GM23338 (cell line): ENCODE data around the gene FREM3. TPM values are rescaled to one million over a fixed set of nuclear protein-coding genes. Genes with fewer than 3 reads are reported as not detected.

Source experiments
- ATAC-seq: fragments of 200-7000 bp; cut with Tn5 transposase; 3 replicates; pipeline ENCODE4 v1.9.1; 2020
- DNase-seq: peaks from one replicate; pipeline ENCODE4 v3.0.0-alpha.2; 2015; ENCODE audit warnings: low spot score
- H2AFZ ChIP-seq: fragments of 200-600 bp; sonication (generic); 2 replicates; pipeline ENCODE4 v1.8.0; 2016; ENCODE audit warnings: antibody characterized with exemption, mild to moderate bottlenecking, moderate library complexity
- H3F3A ChIP-seq: fragments of 200-600 bp; sonication (generic); replicated peaks from 2 replicates; pipeline ENCODE4 v1.8.0; 2017; ENCODE audit warnings: antibody characterized with exemption, mixed run types, low read depth
- H3K27ac ChIP-seq: fragments of 200-600 bp; sonication (generic); 2 replicates; pipeline ENCODE4 v1.6.1; 2016; ENCODE audit warnings: low read depth
- H3K27me3 ChIP-seq: fragments of 200-600 bp; sonication (generic); 2 replicates; pipeline ENCODE4 v1.8.0; 2016; ENCODE audit warnings: mild to moderate bottlenecking, mixed run types, moderate library complexity; ENCODE audit not compliant: insufficient read depth
- H3K36me3 ChIP-seq: fragments of 200-600 bp; sonication (generic); 2 replicates; pipeline ENCODE4 v1.8.0; 2016; ENCODE audit warnings: mild to moderate bottlenecking; ENCODE audit not compliant: insufficient read depth
- H3K4me1 ChIP-seq: fragments of 200-600 bp; sonication (generic); 2 replicates; pipeline ENCODE4 v1.8.0; 2016; ENCODE audit warnings: mild to moderate bottlenecking, moderate library complexity; ENCODE audit not compliant: insufficient read depth
- H3K4me2 ChIP-seq: fragments of 200-600 bp; sonication (generic); 2 replicates; pipeline ENCODE4 v1.7.1; 2017; ENCODE audit warnings: mixed run types
- H3K4me3 ChIP-seq: fragments of 200-600 bp; sonication (generic); 2 replicates; pipeline ENCODE4 v1.6.1; 2016; ENCODE audit warnings: mixed run types
- H3K79me2 ChIP-seq: fragments of 200-600 bp; sonication (generic); replicated peaks from 2 replicates; pipeline ENCODE4 v1.8.0; 2017; ENCODE audit warnings: mild to moderate bottlenecking; ENCODE audit not compliant: insufficient read depth
- H3K9me2 ChIP-seq: fragments of 200-600 bp; sonication (generic); 2 replicates; pipeline ENCODE4 v1.8.0; 2017; ENCODE audit not compliant: insufficient read depth
- H4K20me1 ChIP-seq: fragments of 200-600 bp; sonication (generic); replicated peaks from 2 replicates; pipeline ENCODE4 v1.8.0; 2017; ENCODE audit warnings: mild to moderate bottlenecking; ENCODE audit not compliant: insufficient read depth
- H3K27ac Mint-ChIP-seq: 2 replicates; pipeline ENCODE4 v1.8.0; 2020; ENCODE audit warnings: inconsistent platforms, mild to moderate bottlenecking, moderate library complexity, mixed read lengths
- H3K27me3 Mint-ChIP-seq: 3 replicates; pipeline ENCODE4 v1.8.0; 2022; ENCODE audit warnings: low read depth, mild to moderate bottlenecking, moderate library complexity, mixed read lengths, inconsistent platforms; ENCODE audit not compliant: insufficient read depth, poor library complexity
- H3K36me3 Mint-ChIP-seq: 3 replicates; pipeline ENCODE4 v1.8.0; 2021; ENCODE audit warnings: low read depth, mild to moderate bottlenecking, inconsistent platforms, moderate library complexity, mixed read lengths
- H3K4me1 Mint-ChIP-seq: 3 replicates; pipeline ENCODE4 v1.8.0; 2020; ENCODE audit warnings: mild to moderate bottlenecking, inconsistent platforms, mixed read lengths
- H3K4me3 Mint-ChIP-seq: 3 replicates; pipeline ENCODE4 v1.8.0; 2021; ENCODE audit warnings: moderate library complexity, mild to moderate bottlenecking, inconsistent platforms, mixed read lengths
- H3K9me3 Mint-ChIP-seq: 3 replicates; pipeline ENCODE4 v1.8.0; 2020; ENCODE audit warnings: moderate library complexity, mild to moderate bottlenecking, inconsistent platforms, mixed read lengths
- CREB1 ChIP-seq: fragments of 250-450 bp; sonication (Bioruptor Pico); IDR thresholded peaks from 2 replicates; pipeline ENCODE4 v1.5.0; 2020; ENCODE audit warnings: low read depth, mild to moderate bottlenecking, moderate library complexity
- EZH2 ChIP-seq: fragments of 200-600 bp; sonication (generic); IDR thresholded peaks from one replicate; pipeline ENCODE4 v1.8.0; 2017; ENCODE audit warnings: antibody characterized with exemption, mild to moderate bottlenecking, low read depth; ENCODE audit not compliant: unreplicated experiment
- JUNB ChIP-seq: IDR thresholded peaks from one replicate; pipeline ENCODE4 v1.6.1; 2016; ENCODE audit warnings: antibody characterized with exemption; ENCODE audit not compliant: unreplicated experiment
- NANOG ChIP-seq: IDR thresholded peaks from 2 replicates; pipeline ENCODE4 v1.6.1; 2016; ENCODE audit warnings: antibody characterized with exemption, borderline replicate concordance
- POLR2AphosphoS5 ChIP-seq: IDR thresholded peaks from 2 replicates; pipeline ENCODE4 v1.6.1; 2016; ENCODE audit warnings: antibody characterized with exemption, low read depth
- STAT1 ChIP-seq: IDR thresholded peaks from one replicate; pipeline ENCODE4 v1.6.1; 2016; ENCODE audit warnings: antibody characterized with exemption; ENCODE audit not compliant: unreplicated experiment
- ZNF331 ChIP-seq: fragments of 250-450 bp; sonication (Bioruptor Pico); IDR thresholded peaks from 2 replicates; pipeline ENCODE4 v1.5.0; 2020; ENCODE audit warnings: low read depth, mild to moderate bottlenecking, moderate library complexity
- polyA plus RNA-seq: library from polyadenylated mRNA; unstranded; fragments of >200 nt; fragmentation: Nextera tagmentation; extraction: Ambion mirVana; gene quantifications from 2 replicates; pipeline ENCODE4 v1.2.1, GENCODE V29; 2016
- total RNA-seq: library from RNA; depleted of rRNA; stranded (reverse); fragments of >200 nt; shearing (Covaris generic); gene quantifications from 2 replicates; pipeline ENCODE4 v1.2.3, GENCODE V29; 2014
- TF ChIP-seq, protein P1 (sequence below): fragments of 250-450 bp; sonication (Bioruptor Pico); IDR thresholded peaks from 2 replicates; pipeline ENCODE4 v1.5.0; 2020; ENCODE audit warnings: mild to moderate bottlenecking, moderate library complexity

Gene FREM3
- total and polyA plus RNA-seq, 2 experiments from 2014 or later = 0.03 to 0.07 TPM

DNA sequence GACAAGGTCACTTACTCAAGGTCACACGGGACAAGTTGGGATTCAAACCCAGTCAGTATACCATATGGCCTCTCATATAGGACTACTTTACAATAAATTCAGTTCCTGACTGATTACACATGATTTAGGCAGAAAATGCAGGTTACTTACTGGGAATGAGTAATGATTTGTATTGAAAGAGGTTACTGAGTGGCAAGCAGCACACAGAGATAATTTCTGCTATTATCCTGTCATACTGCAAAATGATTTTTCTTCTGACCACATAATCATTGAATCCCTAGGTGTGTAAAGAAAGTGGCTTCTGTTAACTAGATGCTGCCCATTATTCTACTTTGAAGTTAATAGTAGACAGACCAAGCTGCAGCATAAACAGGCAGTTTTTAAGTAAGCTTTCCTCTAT is 8.2 kb downstream of the FREM3 start:
- Histone ChIP-seq H3K27ac (no peak overlapping the region), H2AFZ (no peak overlapping the region), H3F3A (no peaks in the 10 kb centered on the region), H3K9me2 (peaks cover 2% of the 10 kb centered on the region), H3K79me2 (no peaks in the 10 kb centered on the region), H3K27me3 (no peaks in the 10 kb centered on the region), H3K4me1 (no peaks in the 10 kb centered on the region), H3K4me3 (no peak overlapping the region), H3K36me3 (no peaks in the 10 kb centered on the region), H4K20me1 (no peaks in the 10 kb centered on the region), H3K4me2 (no peak overlapping the region)
- Mint-ChIP-seq H3K27me3 (peaks cover 4% of the 10 kb centered on the region), H3K27ac (no peak overlapping the region), H3K9me3 (peaks cover 5% of the 10 kb centered on the region; the same call in 1 of the 3 replicates), H3K36me3 (no peaks in the 10 kb centered on the region), H3K4me1 (no peaks in the 10 kb centered on the region), H3K4me3 (no peak overlapping the region)
- DNase-seq = no peak
- no peak for ATAC-seq
- TF ChIP-seq ZNF331 (CRISPR knock-in tag) (no peak), CREB1 (CRISPR knock-in tag) (no peak), EZH2 (no peak), POLR2AphosphoS5 (no peak), NANOG (no peak), STAT1 (no peak), JUNB (no peak)
- TF ChIP-seq, protein P1, sequence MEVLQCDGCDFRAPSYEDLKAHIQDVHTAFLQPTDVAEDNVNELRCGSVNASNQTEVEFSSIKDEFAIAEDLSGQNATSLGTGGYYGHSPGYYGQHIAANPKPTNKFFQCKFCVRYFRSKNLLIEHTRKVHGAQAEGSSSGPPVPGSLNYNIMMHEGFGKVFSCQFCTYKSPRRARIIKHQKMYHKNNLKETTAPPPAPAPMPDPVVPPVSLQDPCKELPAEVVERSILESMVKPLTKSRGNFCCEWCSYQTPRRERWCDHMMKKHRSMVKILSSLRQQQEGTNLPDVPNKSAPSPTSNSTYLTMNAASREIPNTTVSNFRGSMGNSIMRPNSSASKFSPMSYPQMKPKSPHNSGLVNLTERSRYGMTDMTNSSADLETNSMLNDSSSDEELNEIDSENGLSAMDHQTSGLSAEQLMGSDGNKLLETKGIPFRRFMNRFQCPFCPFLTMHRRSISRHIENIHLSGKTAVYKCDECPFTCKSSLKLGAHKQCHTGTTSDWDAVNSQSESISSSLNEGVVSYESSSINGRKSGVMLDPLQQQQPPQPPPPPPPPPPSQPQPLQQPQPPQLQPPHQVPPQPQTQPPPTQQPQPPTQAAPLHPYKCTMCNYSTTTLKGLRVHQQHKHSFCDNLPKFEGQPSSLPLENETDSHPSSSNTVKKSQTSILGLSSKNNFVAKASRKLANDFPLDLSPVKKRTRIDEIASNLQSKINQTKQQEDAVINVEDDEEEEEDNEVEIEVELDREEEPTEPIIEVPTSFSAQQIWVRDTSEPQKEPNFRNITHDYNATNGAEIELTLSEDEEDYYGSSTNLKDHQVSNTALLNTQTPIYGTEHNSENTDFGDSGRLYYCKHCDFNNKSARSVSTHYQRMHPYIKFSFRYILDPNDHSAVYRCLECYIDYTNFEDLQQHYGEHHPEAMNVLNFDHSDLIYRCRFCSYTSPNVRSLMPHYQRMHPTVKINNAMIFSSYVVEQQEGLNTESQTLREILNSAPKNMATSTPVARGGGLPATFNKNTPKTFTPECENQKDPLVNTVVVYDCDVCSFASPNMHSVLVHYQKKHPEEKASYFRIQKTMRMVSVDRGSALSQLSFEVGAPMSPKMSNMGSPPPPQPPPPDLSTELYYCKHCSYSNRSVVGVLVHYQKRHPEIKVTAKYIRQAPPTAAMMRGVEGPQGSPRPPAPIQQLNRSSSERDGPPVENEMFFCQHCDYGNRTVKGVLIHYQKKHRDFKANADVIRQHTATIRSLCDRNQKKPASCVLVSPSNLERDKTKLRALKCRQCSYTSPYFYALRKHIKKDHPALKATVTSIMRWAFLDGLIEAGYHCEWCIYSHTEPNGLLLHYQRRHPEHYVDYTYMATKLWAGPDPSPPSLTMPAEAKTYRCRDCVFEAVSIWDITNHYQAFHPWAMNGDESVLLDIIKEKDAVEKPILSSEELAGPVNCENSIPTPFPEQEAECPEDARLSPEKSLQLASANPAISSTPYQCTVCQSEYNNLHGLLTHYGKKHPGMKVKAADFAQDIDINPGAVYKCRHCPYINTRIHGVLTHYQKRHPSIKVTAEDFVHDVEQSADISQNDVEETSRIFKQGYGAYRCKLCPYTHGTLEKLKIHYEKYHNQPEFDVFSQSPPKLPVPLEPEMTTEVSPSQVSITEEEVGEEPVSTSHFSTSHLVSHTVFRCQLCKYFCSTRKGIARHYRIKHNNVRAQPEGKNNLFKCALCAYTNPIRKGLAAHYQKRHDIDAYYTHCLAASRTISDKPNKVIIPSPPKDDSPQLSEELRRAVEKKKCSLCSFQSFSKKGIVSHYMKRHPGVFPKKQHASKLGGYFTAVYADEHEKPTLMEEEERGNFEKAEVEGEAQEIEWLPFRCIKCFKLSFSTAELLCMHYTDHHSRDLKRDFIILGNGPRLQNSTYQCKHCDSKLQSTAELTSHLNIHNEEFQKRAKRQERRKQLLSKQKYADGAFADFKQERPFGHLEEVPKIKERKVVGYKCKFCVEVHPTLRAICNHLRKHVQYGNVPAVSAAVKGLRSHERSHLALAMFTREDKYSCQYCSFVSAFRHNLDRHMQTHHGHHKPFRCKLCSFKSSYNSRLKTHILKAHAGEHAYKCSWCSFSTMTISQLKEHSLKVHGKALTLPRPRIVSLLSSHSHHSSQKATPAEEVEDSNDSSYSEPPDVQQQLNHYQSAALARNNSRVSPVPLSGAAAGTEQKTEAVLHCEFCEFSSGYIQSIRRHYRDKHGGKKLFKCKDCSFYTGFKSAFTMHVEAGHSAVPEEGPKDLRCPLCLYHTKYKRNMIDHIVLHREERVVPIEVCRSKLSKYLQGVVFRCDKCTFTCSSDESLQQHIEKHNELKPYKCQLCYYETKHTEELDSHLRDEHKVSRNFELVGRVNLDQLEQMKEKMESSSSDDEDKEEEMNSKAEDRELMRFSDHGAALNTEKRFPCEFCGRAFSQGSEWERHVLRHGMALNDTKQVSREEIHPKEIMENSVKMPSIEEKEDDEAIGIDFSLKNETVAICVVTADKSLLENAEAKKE (CRISPR knock-in tag) = no peak
